ENCODE data around the gene PNMT.

Gene PNMT

DNA sequence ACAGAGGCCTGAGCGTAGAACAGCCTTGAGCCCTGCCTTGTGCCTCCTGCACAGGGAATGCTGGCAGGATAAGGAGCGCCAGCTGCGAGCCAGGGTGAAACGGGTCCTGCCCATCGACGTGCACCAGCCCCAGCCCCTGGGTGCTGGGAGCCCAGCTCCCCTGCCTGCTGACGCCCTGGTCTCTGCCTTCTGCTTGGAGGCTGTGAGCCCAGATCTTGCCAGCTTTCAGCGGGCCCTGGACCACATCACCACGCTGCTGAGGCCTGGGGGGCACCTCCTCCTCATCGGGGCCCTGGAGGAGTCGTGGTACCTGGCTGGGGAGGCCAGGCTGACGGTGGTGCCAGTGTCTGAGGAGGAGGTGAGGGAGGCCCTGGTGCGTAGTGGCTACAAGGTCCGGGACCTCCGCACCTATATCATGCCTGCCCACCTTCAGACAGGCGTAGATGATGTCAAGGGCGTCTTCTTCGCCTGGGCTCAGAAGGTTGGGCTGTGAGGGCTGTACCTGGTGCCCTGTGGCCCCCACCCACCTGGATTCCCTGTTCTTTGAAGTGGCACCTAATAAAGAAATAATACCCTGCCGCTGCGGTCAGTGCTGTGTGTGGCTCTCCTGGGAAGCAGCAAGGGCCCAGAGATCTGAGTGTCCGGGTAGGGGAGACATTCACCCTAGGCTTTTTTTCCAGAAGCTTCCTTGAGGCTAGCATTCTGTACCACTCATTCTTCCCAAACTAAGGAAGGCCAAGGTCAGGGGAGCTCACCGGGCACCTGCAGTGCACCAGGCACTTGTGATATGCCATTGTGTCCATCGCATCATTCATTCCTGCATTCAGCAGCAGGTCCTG, 1.9 kb downstream of the PNMT start:
- no peak for DNase-seq (ENCODE audit: low read depth, low spot score)

DNA sequence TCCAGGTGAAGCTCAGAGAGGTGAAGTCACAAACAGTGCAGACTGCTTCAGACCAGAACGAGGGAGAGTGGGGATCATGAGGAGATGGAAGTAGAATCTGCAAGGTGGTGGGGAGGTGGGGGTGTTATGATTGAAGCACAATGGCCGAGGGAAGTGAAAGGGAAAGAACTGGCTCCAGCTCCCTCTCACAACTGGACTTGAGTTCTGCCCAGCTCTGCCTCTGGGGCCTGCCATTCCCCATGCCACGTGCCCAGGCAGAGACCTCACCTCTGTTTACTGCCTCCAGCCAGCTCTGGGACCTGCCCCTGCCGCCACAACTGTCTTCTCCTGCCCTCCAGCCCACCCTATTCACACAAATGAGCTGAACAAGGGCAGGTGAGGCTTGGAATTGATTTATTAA, 2.5 kb downstream of the PNMT start:
- no peak for DNase-seq (ENCODE audit: low read depth, low spot score)

- no peak for DNase-seq (ENCODE audit: low read depth, low spot score)
Observed at GRCh38 chr17:39671651-39672521, 3.6 kb downstream of the PNMT start.

DNA sequence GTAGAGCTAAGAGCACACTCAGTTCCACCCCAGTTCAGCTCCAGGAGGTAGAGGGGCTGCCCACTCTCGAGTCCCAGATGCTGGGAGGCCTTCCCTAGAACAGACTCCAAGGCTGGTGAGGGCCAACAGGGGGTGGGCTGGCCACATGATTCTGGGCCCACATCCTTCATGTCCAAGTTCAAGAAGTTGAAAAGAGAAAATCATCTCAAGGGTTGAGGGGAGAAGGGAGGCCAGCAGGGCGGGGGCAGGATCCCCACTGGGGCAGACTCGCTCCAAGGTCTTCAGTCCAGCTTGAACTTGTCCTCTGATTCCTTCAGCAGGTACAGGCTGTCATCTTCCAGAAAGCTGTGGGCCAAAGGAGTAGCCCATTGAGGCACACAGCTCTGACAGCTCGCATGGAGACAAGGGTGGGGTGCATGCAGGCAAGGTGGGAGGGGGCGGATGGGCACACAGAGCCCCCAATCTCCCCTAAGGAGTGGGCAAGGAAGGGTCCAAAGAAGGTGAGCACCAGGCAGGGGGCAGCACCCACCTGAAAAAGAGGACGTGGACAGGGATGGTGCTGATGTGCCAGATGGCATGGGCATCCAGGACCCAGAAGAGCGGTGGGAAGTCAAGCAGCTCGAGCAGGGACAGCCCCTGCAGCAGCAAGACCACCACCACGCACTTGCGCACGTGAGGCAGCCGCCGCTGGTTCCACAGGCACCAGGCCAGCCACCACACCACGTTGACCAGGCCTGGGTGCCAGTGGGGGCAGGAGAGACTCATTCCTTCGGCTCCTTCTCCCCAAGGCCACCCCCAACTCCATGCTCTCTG, 4.5 kb downstream of the PNMT start:
- DNase-seq (ENCODE audit: low read depth, low spot score), result no peak

GRCh38 chr17:39673335-39674081, 5.3 kb downstream of the PNMT start:
- no peak for DNase-seq (ENCODE audit: low read depth, low spot score)

GRCh38 chr17:39674179-39674578, 5.9 kb downstream of the PNMT start:
- no peak for DNase-seq (ENCODE audit: low read depth, low spot score)

GRCh38 chr17:39674702-39675389, 6.6 kb downstream of the PNMT start:
- no peak for DNase-seq (ENCODE audit: low read depth, low spot score)

DNA sequence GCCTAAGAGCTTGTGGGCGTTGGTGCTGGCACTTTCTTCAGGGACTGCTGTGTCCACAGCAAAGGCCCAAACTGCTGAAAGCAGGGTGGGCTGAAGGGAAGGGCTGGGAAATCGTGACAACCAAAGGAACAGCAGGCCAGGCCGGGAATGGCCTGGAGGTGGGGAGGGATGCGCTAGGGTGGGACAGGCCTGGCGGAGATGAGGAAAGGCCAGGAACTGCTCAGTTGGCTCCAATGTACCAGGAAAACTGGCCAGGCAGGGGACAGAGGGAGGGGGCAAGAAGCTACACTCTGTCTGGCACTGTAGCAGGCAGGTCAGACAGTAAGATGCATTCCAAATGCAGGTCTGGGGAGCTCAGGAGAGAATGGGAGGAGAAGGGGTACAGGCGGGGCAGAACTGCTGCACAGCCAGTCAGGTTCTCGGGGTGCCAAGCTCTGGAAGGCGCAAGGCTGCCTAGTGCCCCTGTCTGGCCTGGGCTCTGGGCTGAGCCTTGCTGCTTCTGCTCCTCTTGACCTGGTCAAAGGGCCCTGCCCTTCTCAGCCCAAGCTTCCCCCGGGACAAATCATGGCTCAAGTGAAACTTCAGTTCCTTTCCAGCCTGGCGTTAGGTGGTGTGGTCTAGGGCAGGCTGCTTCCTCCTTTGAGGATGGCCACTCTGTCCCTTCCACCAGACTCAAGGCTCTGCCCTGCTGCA, 7.3 kb downstream of the PNMT start:
- DNase-seq (ENCODE audit: low read depth, low spot score), result no peak

DNA sequence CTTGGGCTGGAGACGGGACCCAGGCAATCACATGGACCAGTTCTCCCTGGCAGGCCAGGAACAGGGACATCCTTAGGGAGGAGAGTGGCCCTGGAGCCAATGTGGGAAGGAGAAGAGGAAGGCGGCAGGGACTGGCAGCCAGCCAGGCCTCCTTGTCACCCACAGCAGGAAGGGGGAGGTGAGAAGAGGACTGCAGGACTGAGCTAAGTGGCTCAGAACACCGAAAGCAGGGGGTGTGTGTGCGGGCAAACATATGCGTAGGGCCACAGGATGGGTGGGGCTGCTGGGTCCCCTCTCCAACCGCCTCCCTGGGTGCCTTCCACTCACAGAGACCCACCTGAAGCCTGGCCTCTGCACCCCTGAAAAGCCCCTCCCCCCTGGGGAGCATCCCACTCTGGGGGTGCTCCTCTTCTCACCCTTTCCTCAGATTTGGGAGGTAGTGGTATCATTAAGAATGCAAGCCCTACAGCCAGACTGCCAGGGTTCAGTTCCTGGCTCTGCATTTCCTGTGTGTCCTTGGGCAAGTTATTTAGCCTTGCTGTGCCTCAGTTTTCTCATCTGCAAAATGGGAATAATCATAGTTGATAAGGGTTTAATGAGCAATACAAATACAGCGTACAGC, 8.1 kb downstream of the PNMT start:
- DNase-seq (ENCODE audit: low read depth, low spot score), result no peak

DNA sequence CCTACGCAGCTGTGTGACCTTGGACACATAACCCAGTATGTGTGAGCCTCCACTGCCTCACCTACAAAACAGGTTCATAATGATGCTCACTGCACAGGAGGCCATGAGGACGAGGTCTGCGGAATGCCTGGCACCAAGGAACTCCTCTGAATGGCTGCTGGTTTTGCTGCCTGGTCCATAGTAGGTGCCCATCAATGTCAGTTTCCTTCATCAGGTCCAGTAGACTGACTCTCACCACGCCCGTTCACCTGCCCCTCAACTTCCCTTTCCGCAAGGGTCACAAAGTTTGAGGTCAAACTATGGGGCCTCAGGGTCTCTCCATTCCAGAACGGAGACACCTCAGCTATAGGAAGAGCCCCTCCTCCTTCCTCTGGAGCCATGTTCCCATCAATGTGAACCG, 8.8 kb downstream of the PNMT start:
- DNase-seq (ENCODE audit: low read depth, low spot score), result no peak

GRCh38 chr17:39677542-39678339, 9.5 kb downstream of the PNMT start:
- no peak for DNase-seq (ENCODE audit: low read depth, low spot score)

GRCh38 chr17:39678340-39679116, 10.3 kb downstream of the PNMT start:
- no peak for DNase-seq (ENCODE audit: low read depth, low spot score)

GRCh38 chr17:39679521-39680192, 11.4 kb downstream of the PNMT start:
- DNase-seq (ENCODE audit: low read depth, low spot score), result no peak

- no peak for DNase-seq (ENCODE audit: low read depth, low spot score)
Observed at GRCh38 chr17:39683295-39683939, 15.2 kb downstream of the PNMT start.

DNA sequence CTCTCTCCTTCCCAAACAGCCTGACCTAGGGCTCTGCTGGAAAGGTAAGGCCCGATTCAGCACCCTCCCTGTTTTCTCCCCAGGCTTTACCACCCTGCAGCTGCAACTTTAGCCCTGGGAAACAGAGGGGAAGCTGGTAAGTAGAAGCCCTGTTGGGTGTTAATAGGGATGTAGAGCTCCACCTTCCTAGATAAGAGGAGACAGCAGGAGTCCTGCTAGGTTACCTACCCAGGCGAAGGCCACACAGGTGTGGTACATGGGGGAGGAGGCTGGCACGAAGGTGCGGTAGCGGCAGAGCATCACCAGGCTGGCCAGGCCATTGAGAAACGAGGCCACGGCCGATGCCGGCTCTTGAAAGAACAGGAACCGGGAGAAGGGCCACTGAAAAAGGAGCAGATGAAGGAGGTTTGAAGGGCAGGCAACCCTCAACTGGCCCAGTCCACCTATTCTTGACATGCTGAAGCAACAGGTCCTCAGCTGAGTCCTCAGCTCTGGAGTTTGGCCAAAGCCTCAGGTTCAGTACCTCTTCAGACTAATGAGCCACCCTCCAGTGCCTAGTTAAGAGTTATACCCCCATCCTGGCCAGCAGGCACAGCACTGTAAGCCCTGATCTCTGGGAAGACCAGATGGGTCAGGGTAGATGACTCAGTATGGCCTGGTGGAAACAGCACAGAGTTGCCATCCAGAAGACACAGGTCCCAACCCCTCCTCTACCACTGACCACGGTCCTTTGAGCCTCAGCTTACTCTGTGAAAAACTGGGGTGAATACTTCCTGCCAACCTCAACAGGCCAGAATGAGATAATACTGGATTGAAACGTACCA, 16.3 kb downstream of the PNMT start:
- no peak for DNase-seq (ENCODE audit: low read depth, low spot score)

- no peak for DNase-seq (ENCODE audit: low read depth, low spot score)
Observed at GRCh38 chr17:39687101-39687545, 18.9 kb downstream of the PNMT start.
